NT2/D1 (cell line): Measurements from ENCODE around the gene MARK3.

ENCODE experiments used
- SUZ12 ChIP-seq: IDR thresholded peaks from 2 replicates; pipeline ENCODE4 v1.6.1; 2011; ENCODE audit not compliant: insufficient read length, insufficient read depth; ENCODE audit errors: extremely low read depth
- YY1 ChIP-seq: IDR thresholded peaks from 2 replicates; pipeline ENCODE4 v1.6.1; 2011; ENCODE audit not compliant: insufficient read length, insufficient read depth
- ZNF274 ChIP-seq: IDR thresholded peaks from 2 replicates; pipeline ENCODE4 v1.6.1; 2011; ENCODE audit warnings: mild to moderate bottlenecking, low read depth, low read length

DNA sequence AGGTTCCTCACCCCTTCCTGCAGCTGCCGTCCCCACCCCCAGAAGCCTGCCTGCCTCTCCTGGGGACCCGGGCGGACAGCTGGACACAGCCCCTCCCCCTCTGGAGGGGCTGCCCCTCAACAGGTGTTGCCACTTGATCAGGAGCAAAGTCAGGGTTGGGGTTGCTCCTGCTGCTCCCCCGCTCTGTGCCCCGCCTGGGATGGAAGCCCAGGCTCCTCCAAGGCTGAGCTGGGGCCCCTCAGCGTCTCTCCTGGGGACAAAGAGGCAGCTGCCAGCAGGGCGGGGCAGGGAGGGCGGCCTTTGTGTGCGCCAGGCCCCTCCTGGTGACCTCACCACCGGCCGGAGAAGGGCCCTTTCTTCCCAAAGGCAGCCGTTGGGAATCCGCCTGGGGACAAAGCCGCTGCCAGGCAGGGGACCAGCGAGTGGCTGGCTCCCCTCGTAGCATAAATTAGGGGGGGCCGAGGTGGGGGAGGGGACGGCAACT lies 157.4 kb downstream of the MARK3 start:
- no peak for TF ChIP-seq ZNF274
- no peak for TF ChIP-seq YY1
- TF ChIP-seq SUZ12: no peak
